Mucosa of rectum (tissue), 2 donors: Measurements from ENCODE around the gene KYAT1.

Experiments used
- H3K27ac ChIP-seq, 2 donors: one replicate each; pipeline ENCODE4 v1.7.0; 2013; ENCODE audit warnings: inconsistent platforms in 2 of 2, low read depth in 2 of 2, low read length in 2 of 2
- H3K27me3 ChIP-seq, 2 donors: one replicate each; pipeline ENCODE4 v1.7.0; 2013; ENCODE audit warnings: low read length in 2 of 2; ENCODE audit not compliant: control insufficient read depth in 2 of 2, insufficient read depth in 2 of 2
- H3K36me3 ChIP-seq, 2 donors: one replicate each; pipeline ENCODE4 v1.7.0; 2013; ENCODE audit warnings: low read length in 2 of 2; ENCODE audit not compliant: control insufficient read depth in 2 of 2, insufficient read depth in 2 of 2
- H3K4me1 ChIP-seq, 2 donors: one replicate each; pipeline ENCODE4 v1.7.0; 2013; ENCODE audit warnings: low read length in 2 of 2, mild to moderate bottlenecking in 1 of 2; ENCODE audit not compliant: control insufficient read depth in 2 of 2, insufficient read depth in 2 of 2
- H3K4me3 ChIP-seq, 2 donors: one replicate each; pipeline ENCODE4 v1.7.0; 2013; ENCODE audit warnings: low read length in 2 of 2
- H3K9ac ChIP-seq, 2 donors: one replicate each; pipeline ENCODE4 v1.7.0; 2013; ENCODE audit warnings: low read length in 2 of 2, low read depth in 1 of 2, mild to moderate bottlenecking in 1 of 2
- H3K9me3 ChIP-seq, 2 donors: one replicate each; pipeline ENCODE4 v1.7.0; 2013; ENCODE audit warnings: low read length in 2 of 2; ENCODE audit not compliant: control insufficient read depth in 2 of 2
- donor health status: healthy.
- donor health status: Normal muscosa, but diverticular disease.

Gene KYAT1

DNA sequence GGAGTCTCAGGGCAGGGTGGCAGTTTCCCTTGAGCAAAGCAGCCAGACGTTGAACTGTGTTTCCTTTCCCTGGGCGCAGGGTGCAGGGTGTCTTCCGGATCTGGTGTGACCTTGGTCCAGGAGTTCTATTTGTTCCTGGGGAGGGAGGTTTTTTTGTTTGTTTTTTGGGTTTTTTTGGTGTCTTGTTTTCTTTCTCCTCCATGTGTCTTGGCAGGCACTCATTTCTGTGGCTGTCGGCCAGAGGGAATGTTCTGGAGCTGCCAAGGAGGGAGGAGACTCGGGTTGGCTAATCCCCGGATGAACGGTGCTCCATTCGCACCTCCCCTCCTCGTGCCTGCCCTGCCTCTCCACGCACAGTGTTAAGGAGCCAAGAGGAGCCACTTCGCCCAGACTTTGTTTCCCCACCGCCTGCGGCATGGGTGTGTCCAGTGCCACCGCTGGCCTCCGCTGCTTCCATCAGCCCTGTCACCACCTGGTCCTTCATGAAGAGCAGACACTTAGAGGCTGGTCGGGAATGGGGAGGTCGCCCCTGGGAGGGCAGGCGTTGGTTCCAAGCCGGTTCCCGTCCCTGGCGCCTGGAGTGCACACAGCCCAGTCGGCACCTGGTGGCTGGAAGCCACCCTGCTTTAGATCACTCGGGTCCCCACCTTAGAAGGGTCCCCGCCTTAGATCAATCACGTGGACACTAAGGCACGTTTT, 35.5 kb upstream of the KYAT1 start:
- peaks cover 2 to 8% of the 10 kb centered on the region in 2 donors for H3K4me1 ChIP-seq
- H3K9me3 ChIP-seq = no peaks in the 10 kb centered on the region
- H3K9ac ChIP-seq = no peak overlapping the region
- no peak overlapping the region for H3K4me3 ChIP-seq
- peaks cover 10 to 11% of the 10 kb centered on the region in 2 donors for H3K36me3 ChIP-seq
- peak overlapping the region; percentile 18 to 44 for H3K27ac ChIP-seq
- H3K27me3 ChIP-seq = no peaks in the 10 kb centered on the region

DNA sequence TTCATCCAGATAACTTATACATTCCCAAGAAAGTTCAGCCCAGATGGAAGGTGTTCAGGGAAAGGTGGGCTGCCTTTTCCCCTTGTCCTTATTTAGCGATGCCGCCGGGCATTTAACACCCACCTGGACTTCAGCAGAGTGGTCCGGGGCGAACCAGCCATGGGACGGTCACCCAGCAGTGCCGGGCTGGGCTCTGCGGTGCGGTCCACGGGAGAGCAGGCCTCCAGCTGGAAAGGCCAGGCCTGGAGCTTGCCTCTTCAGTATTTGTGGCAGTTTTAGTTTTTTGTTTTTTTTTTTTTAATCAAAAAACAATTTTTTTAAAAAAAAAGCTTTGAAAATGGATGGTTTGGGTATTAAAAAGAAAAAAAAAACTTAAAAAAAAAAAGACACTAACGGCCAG, 35.0 kb upstream of the KYAT1 start:
- Histone ChIP-seq H3K4me3 (no peak overlapping the region), H3K4me1 (peaks cover 2 to 12% of the 10 kb centered on the region in 2 donors), H3K27me3 (no peaks in the 10 kb centered on the region), H3K9ac (peak overlapping the region in 1 of 2 donors; percentile 35), H3K9me3 (no peaks in the 10 kb centered on the region), H3K36me3 (peaks cover 10 to 11% of the 10 kb centered on the region in 2 donors), H3K27ac (peak overlapping the region; percentile 48 to 73)

- Histone ChIP-seq H3K4me3 (no peak overlapping the region), H3K9me3 (no peaks in the 10 kb centered on the region), H3K27me3 (no peaks in the 10 kb centered on the region), H3K36me3 (peaks cover 10 to 11% of the 10 kb centered on the region in 2 donors), H3K9ac (no peak overlapping the region), H3K27ac (peak overlapping the region; percentile 48 to 73), H3K4me1 (peaks cover 2 to 13% of the 10 kb centered on the region in 2 donors)
Measured at GRCh38 chr9:128916204-128916603, 34.5 kb upstream of the KYAT1 start.

DNA sequence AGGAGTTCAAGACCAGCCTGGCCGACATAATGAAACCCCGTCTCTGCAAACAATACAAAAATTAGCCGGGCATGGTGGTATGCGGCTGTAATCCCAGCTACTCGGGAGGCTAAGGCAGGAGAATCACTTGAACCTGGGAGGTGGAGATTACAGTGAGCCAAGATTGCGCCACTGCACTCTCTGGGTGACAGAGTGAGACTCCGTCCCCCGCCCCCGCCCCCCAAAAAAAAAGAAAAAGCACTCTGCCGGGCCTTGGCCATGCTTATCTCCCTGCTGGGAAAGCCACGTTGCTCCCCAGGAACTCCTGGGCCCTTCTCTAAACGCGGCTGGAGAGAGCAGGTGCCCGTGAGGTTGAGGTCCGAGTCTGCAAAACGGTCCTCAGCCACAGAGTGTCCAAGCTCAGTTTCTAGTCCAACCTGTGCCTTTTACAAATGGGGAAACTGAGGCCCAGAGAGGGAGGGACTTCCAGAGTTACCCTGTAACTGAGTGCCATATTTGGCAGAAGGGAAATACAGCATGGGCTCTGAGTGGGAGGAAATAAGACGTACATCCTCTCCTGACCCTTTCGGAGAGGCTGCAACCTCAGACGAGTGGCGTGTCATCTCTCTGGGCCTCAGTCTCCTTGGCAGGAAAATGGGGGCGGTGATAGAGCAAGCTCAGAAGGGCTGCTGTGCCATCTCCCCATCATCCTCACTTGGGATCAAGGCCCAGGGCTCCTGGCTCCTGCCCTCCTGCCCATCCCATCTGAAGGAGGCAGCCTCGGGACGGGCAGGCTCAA, 32.4 kb upstream of the KYAT1 start:
- Histone ChIP-seq H3K27ac (no peak overlapping the region), H3K9ac (no peak overlapping the region), H3K9me3 (no peaks in the 10 kb centered on the region), H3K4me1 (peaks cover 2 to 13% of the 10 kb centered on the region in 2 donors), H3K27me3 (no peaks in the 10 kb centered on the region), H3K36me3 (peaks cover 18 to 19% of the 10 kb centered on the region in 2 donors), H3K4me3 (no peak overlapping the region)

GRCh38 chr9:128913048-128913900, 31.5 kb upstream of the KYAT1 start:
- peaks cover 2 to 13% of the 10 kb centered on the region in 2 donors for H3K4me1 ChIP-seq
- no peaks in the 10 kb centered on the region for H3K9me3 ChIP-seq
- peaks cover 26 to 28% of the 10 kb centered on the region in 2 donors for H3K36me3 ChIP-seq
- no peak overlapping the region for H3K4me3 ChIP-seq
- H3K9ac ChIP-seq = no peak overlapping the region
- no peaks in the 10 kb centered on the region for H3K27me3 ChIP-seq
- peak overlapping the region; percentile 15 to 28 for H3K27ac ChIP-seq

- Histone ChIP-seq H3K9ac (no peak overlapping the region), H3K4me1 (peaks cover 2 to 13% of the 10 kb centered on the region in 2 donors), H3K27ac (peak overlapping the region in 1 of 2 donors; percentile 59)
Measured at GRCh38 chr9:128912270-128912853, 30.6 kb upstream of the KYAT1 start.

DNA sequence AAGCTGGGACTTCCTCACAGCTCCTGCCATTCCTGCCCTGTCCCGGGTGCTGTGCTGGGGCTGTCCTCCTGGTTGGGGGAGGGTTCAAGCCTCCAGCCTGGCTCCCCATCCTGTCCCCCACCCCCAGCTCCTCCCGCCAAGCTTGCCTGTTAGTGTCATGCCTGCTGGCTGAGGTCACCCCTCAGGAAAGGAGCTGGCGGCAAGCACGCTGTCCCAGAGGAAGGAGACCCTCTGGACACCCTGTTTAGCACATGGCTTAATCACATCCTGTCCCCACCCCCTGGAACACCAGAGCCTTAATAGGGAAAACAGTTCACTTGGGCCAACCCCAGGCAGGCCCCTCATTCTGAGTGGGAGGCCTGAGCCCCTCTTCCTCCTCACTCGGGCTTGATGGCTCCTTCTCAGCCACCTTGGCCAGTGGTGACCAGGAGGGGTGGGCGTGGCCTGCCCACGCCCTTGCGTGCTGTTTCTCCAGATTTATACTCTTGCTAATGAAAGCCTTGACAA, 29.8 kb upstream of the KYAT1 start:
- Histone ChIP-seq H3K27me3 (no peaks in the 10 kb centered on the region), H3K9ac (peak overlapping the region in 1 of 2 donors; percentile 31), H3K9me3 (no peaks in the 10 kb centered on the region), H3K4me1 (peaks cover under 1 to 11% of the 10 kb centered on the region in 2 donors), H3K4me3 (no peak overlapping the region), H3K27ac (peak overlapping the region; percentile 43 to 59), H3K36me3 (peaks cover 32 to 39% of the 10 kb centered on the region in 2 donors)

More at GRCh38 chr9:128912270-128912853, 30.6 kb upstream of the KYAT1 start:
- H3K27me3 ChIP-seq = no peaks in the 10 kb centered on the region
- peaks cover 31 to 37% of the 10 kb centered on the region in 2 donors for H3K36me3 ChIP-seq
- no peak overlapping the region for H3K4me3 ChIP-seq
- H3K9me3 ChIP-seq = no peaks in the 10 kb centered on the region

DNA sequence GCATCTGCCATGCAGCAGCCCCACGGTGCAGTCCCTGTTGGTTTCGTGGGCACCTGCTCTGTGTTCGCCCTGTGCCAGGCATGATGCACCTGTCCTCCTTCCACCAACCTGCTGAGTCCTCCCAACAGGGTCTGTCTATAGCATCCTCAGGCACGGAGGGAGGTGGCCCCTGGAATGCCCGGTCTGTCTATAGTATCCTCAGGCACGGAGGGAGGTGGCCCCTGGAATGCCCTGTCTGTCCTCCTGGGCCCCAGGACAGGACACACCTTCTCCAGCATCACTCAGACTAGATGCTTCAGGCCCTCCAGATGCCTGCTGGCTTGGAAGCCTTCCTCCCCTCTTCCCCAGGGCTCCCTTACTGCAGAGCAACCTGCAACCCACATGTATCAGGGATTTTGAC, 29.2 kb upstream of the KYAT1 start:
- H3K27ac ChIP-seq = peak overlapping the region; percentile 34 to 43
- H3K4me1 ChIP-seq = peaks cover 0 to 9% of the 10 kb centered on the region in 2 donors
- H3K9me3 ChIP-seq = no peaks in the 10 kb centered on the region
- no peaks in the 10 kb centered on the region for H3K27me3 ChIP-seq
- H3K36me3 ChIP-seq = peaks cover 32% of the 10 kb centered on the region in 2 donors
- H3K4me3 ChIP-seq = no peak overlapping the region
- peak overlapping the region in 1 of 2 donors; percentile 5 for H3K9ac ChIP-seq

DNA sequence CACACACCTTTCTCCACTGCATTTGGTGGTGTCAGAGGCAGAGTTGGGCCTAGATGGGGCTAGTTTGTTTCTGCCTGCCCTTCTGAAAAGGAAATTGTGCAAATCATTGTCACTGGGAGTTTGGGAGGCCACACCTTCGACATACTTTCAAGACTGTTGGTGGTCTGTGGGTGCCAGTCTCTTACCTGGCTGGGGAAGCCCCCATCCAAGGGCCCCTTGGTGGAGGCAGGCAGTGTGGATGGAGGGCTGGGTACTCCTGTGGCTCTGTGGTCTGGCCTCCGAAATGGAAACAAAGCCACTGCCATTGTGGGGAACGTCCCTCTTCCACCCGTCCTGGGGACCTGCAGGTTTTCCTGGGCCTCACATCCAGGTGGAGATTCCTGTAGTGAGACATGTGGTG, 28.1 kb upstream of the KYAT1 start:
- peaks cover 0 to 9% of the 10 kb centered on the region in 2 donors for H3K4me1 ChIP-seq
- no peaks in the 10 kb centered on the region for H3K27me3 ChIP-seq
- no peak overlapping the region for H3K9ac ChIP-seq
- no peak overlapping the region for H3K27ac ChIP-seq
- H3K9me3 ChIP-seq = no peaks in the 10 kb centered on the region
- H3K36me3 ChIP-seq = peaks cover 29 to 30% of the 10 kb centered on the region in 2 donors
- no peak overlapping the region for H3K4me3 ChIP-seq
